H1 (cell line): ENCODE data around the gene ETV4. TPM values are rescaled to one million over a fixed set of nuclear protein-coding genes. Genes with fewer than 3 reads are reported as not detected.

Source experiments
- CTCF ChIA-PET: fragments of 300-600 bp; sonication (Branson Sonifier 250); formaldehyde crosslinking; loops from one replicate; lab custom pipeline; 2021; ENCODE audit not compliant: partially characterized antibody; lab: Charles Lee
- POLR2A ChIA-PET: fragments of 300-600 bp; sonication (Branson Sonifier 250); formaldehyde crosslinking; loops from one replicate; lab custom pipeline; 2021; ENCODE audit warnings: inconsistent platforms; ENCODE audit not compliant: partially characterized antibody; lab: Charles Lee
- DNase-seq, 2 experiments: peaks; one replicate each; pipeline versions ENCODE4 v3.0.0 to v3.0.0-alpha.2; 2010 to 2022; ENCODE audit warnings: low spot score in 2 of 2, low read depth in 1 of 2, mixed read lengths in 1 of 2
- FAIRE-seq: peaks from 2 replicates; lab custom pipeline; 2011; peaks lifted over from hg19 to GRCh38; lab: Jason Lieb, UNC
- H2AFZ ChIP-seq: 2 replicates; pipeline ENCODE4 v1.8.1; 2012; ENCODE audit warnings: low read length, inconsistent platforms
- H2AK5ac ChIP-seq: 2 replicates; pipeline ENCODE4 v1.6.1; 2013; ENCODE audit warnings: low read depth, low read length
- H2BK120ac ChIP-seq: replicated peaks from 2 replicates; pipeline ENCODE3; 2013; ENCODE audit warnings: low read depth, low read length, inconsistent platforms
- H2BK12ac ChIP-seq: 2 replicates; pipeline ENCODE4 v1.6.1; 2013; ENCODE audit warnings: low read depth, low read length
- H2BK15ac ChIP-seq: 2 replicates; pipeline ENCODE4 v1.6.1; 2013; ENCODE audit warnings: low read length
- H2BK20ac ChIP-seq: 2 replicates; pipeline ENCODE4 v1.6.1; 2013; ENCODE audit warnings: low read length
- H2BK5ac ChIP-seq: 2 replicates; pipeline ENCODE4 v1.6.1; 2013; ENCODE audit warnings: low read depth, low read length
- H3K14ac ChIP-seq: 2 replicates; pipeline ENCODE4 v1.6.1; 2013; ENCODE audit warnings: inconsistent platforms; ENCODE audit not compliant: insufficient read length
- H3K18ac ChIP-seq: 2 replicates; pipeline ENCODE4 v1.6.1; 2013; ENCODE audit warnings: low read length; ENCODE audit errors: extremely low read depth
- H3K23ac ChIP-seq: 2 replicates; pipeline ENCODE4 v1.6.1; 2013; ENCODE audit warnings: inconsistent platforms; ENCODE audit not compliant: insufficient read length
- H3K23me2 ChIP-seq: 2 replicates; pipeline ENCODE4 v1.6.1; 2013; ENCODE audit warnings: low read depth, low read length
- H3K27ac ChIP-seq: 2 replicates; pipeline ENCODE4 v1.6.1; 2011; ENCODE audit warnings: low read depth, low read length, inconsistent platforms
- H3K27me3 ChIP-seq, 4 experiments: replicated peaks in 1 of 4; 1 replicate in 1 of 4; 2 replicates in 3 of 4; pipeline versions ENCODE4 v1.6.1 to v1.8.1; 2011 to 2013; ENCODE audit warnings: low read length in 3 of 4, mild to moderate bottlenecking in 3 of 4, inconsistent platforms in 2 of 4, mixed read lengths in 2 of 4, moderate library complexity in 1 of 4; ENCODE audit not compliant: control insufficient read depth in 3 of 4, insufficient read depth in 3 of 4; ENCODE audit errors: extremely low read depth in 1 of 4
- H3K36me3 ChIP-seq, 4 experiments: 2 replicates each; pipeline versions ENCODE4 v1.6.1 to v1.8.1; 2011 to 2013; ENCODE audit warnings: mild to moderate bottlenecking in 4 of 4, low read length in 3 of 4, moderate library complexity in 2 of 4, control low read depth in 1 of 4, inconsistent platforms in 1 of 4; ENCODE audit not compliant: insufficient read depth in 4 of 4, control insufficient read depth in 2 of 4
- H3K4ac ChIP-seq: replicated peaks from 2 replicates; pipeline ENCODE3; 2013; ENCODE audit warnings: low read length, low read depth, mixed read lengths, inconsistent platforms; ENCODE audit not compliant: insufficient read length
- H3K4me1 ChIP-seq, 4 experiments: replicated peaks in 1 of 4; 1 replicate in 1 of 4; 2 replicates in 3 of 4; pipeline versions ENCODE4 v1.6.1 to v1.8.1; 2011 to 2013; ENCODE audit warnings: low read length in 3 of 4, inconsistent platforms in 2 of 4, mixed read lengths in 1 of 4; ENCODE audit not compliant: insufficient read depth in 4 of 4, control insufficient read depth in 3 of 4
- H3K4me2 ChIP-seq, 2 experiments: 2 replicates each; pipeline versions ENCODE4 v1.6.1 to v1.8.1; 2011 to 2013; ENCODE audit warnings: low read depth in 2 of 2, low read length in 2 of 2, control low read depth in 1 of 2, inconsistent platforms in 1 of 2, mild to moderate bottlenecking in 1 of 2; ENCODE audit not compliant: insufficient read depth in 1 of 2
- H3K4me3 ChIP-seq, 4 experiments: fragments of 200-600, 300-600 bp in 1 of 4; sonication (generic), shearing (Covaris generic), sonication (Bioruptor Twin) in 1 of 4; 2 replicates each; pipeline versions ENCODE4 v1.5.1 to v1.8.1; 2011 to 2016; ENCODE audit warnings: low read length in 4 of 4, low read depth in 3 of 4, control low read depth in 2 of 4, inconsistent platforms in 2 of 4, mild to moderate bottlenecking in 2 of 4, mixed read lengths in 1 of 4, moderate library complexity in 1 of 4; ENCODE audit not compliant: insufficient read depth in 2 of 4; ENCODE audit errors: extremely low read depth in 1 of 4
- H3K56ac ChIP-seq: replicated peaks from 2 replicates; pipeline ENCODE3; 2013; ENCODE audit warnings: low read depth, mild to moderate bottlenecking, mixed read lengths, low read length, inconsistent platforms; ENCODE audit not compliant: insufficient read length
- H3K79me1 ChIP-seq: 2 replicates; pipeline ENCODE4 v1.6.1; 2013; ENCODE audit warnings: low read depth, low read length, control low read depth
- H3K79me2 ChIP-seq, 2 experiments: 2 replicates each; pipeline versions ENCODE4 v1.6.1 to v1.8.1; 2012 to 2013; ENCODE audit warnings: low read length in 2 of 2, mild to moderate bottlenecking in 2 of 2, inconsistent platforms in 1 of 2; ENCODE audit not compliant: insufficient read depth in 2 of 2, control insufficient read depth in 1 of 2
- H3K9ac ChIP-seq, 4 experiments: replicated peaks in 1 of 4; 1 replicate in 1 of 4; 2 replicates in 3 of 4; pipeline versions ENCODE4 v1.6.1 to v1.8.1; 2011 to 2013; ENCODE audit warnings: low read depth in 3 of 4, low read length in 3 of 4, control low read depth in 2 of 4, mild to moderate bottlenecking in 2 of 4, moderate library complexity in 2 of 4, inconsistent platforms in 1 of 4; ENCODE audit errors: extremely low read depth in 1 of 4
- H3K9me3 ChIP-seq, 2 experiments: 2 replicates each; pipeline versions ENCODE4 v1.6.1 to v1.8.1; 2012 to 2013; ENCODE audit warnings: mild to moderate bottlenecking in 2 of 2, moderate library complexity in 2 of 2, control low read depth in 1 of 2, inconsistent platforms in 1 of 2, low read depth in 1 of 2, low read length in 1 of 2, mixed read lengths in 1 of 2; ENCODE audit not compliant: insufficient read depth in 2 of 2
- H4K20me1 ChIP-seq, 2 experiments: replicated peaks in 1 of 2; 2 replicates each; pipeline versions ENCODE3 to v1.8.1; 2011 to 2013; ENCODE audit warnings: inconsistent platforms in 2 of 2, low read length in 2 of 2, mild to moderate bottlenecking in 1 of 2; ENCODE audit not compliant: insufficient read depth in 2 of 2, control insufficient read depth in 1 of 2
- H4K5ac ChIP-seq: 2 replicates; pipeline ENCODE4 v1.6.1; 2013; ENCODE audit warnings: low read length, low read depth, mixed read lengths, inconsistent platforms; ENCODE audit not compliant: insufficient read length
- H4K8ac ChIP-seq: 2 replicates; pipeline ENCODE4 v1.8.0; 2013; ENCODE audit warnings: mild to moderate bottlenecking, moderate library complexity, low read length, inconsistent platforms; ENCODE audit not compliant: insufficient read depth; ENCODE audit errors: extremely low read depth
- H4K91ac ChIP-seq: replicated peaks from 2 replicates; pipeline ENCODE3; 2013; ENCODE audit warnings: low read length, mixed read lengths, inconsistent platforms; ENCODE audit not compliant: insufficient read length
- BCL11A ChIP-seq, 2 experiments: IDR thresholded peaks; one replicate each; pipeline ENCODE4 v1.6.1; 2011; ENCODE audit warnings: low read depth in 2 of 2, low read length in 2 of 2, mild to moderate bottlenecking in 2 of 2
- BRCA1 ChIP-seq: IDR thresholded peaks from 2 replicates; pipeline ENCODE4 v1.6.1; 2012; ENCODE audit warnings: low read depth, low read length, improper control_type of control experiment
- CBX8 ChIP-seq: fragments of 300-800, 300-1000 bp; sonication (generic); IDR thresholded peaks from 2 replicates; pipeline ENCODE4 v1.7.1; 2016; ENCODE audit warnings: low read depth, low read length, borderline replicate concordance
- EGR1 ChIP-seq: IDR thresholded peaks from 2 replicates; pipeline ENCODE4 v1.6.1; 2011; ENCODE audit warnings: low read depth, low read length, borderline replicate concordance
- MAX ChIP-seq: IDR thresholded peaks from 2 replicates; pipeline ENCODE4 v1.6.1; 2012; ENCODE audit warnings: inconsistent platforms
- NANOG ChIP-seq: IDR thresholded peaks from 2 replicates; pipeline ENCODE4 v1.6.1; 2011; ENCODE audit warnings: low read length, low read depth, mild to moderate bottlenecking, inconsistent platforms; ENCODE audit not compliant: insufficient read depth, poor library complexity, severe bottlenecking
- SAP30 ChIP-seq: fragments of 300-600 bp; sonication (generic); IDR thresholded peaks from 2 replicates; pipeline ENCODE4 v1.7.1; 2012; ENCODE audit warnings: low read length, moderate library complexity, mild to moderate bottlenecking, inconsistent platforms; ENCODE audit not compliant: insufficient read depth, insufficient replicate concordance
- SP1 ChIP-seq: IDR thresholded peaks from 2 replicates; pipeline ENCODE4 v1.6.1; 2011; ENCODE audit warnings: low read depth, low read length
- SP4 ChIP-seq: IDR thresholded peaks from 2 replicates; pipeline ENCODE4 v1.6.1; 2012; ENCODE audit warnings: low read length, inconsistent platforms
- WGBS, 2 experiments: shearing (Covaris generic) in 1 of 2; methylation state at CpG; one replicate each; pipeline versions ENCODE4 v1.1.6 to v1.1.7; 2013 to 2015; ENCODE audit warnings: low lambda C conversion rate in 2 of 2, mixed read lengths in 2 of 2, inconsistent platforms in 1 of 2, low coverage in 1 of 2, missing lambda C conversion rate in 1 of 2; ENCODE audit not compliant: insufficient replicate concordance in 2 of 2, insufficient coverage in 1 of 2, insufficient read length in 1 of 2; ENCODE audit errors: extremely low coverage in 1 of 2, missing lambda C conversion rate in 1 of 2; 5-methylcytosine and 5-hydroxymethylcytosine counted together
- polyA plus RNA-seq, 7 experiments: library from polyadenylated mRNA; depleted of rRNA in 3 of 7; stranded (reverse) in 5 of 7; unstranded in 2 of 7; fragments of >200 nt in 5 of 7; fragments of 200-250 nt in 2 of 7; gene quantifications; 1 replicate in 5 of 7; 2 replicates in 1 of 7; 4 replicates in 1 of 7; pipeline versions ENCODE4 v1.2.1 to v1.2.3, GENCODE V29; 2011 to 2013; ENCODE audit warnings: missing spikeins in 2 of 7, mixed read lengths in 2 of 7
- total RNA-seq: library from RNA; stranded (reverse); fragmentation: NEBNext Ultra II Directional; extraction: Animal tissue kit (Norgen Biotek cat#: 25700); gene quantifications from 2 replicates; pipeline ENCODE4 v1.2.1, GENCODE V29; 2021

The ETV4 gene
- total and polyA plus RNA-seq, 2 of the 8 experiments (the other 6 are each of a cell fraction or from before 2014, with no cell fraction given) = 75.2 to 143 TPM

- no peak for TF ChIP-seq BCL11A (IDR thresholded peaks at IDR 0.05; ENCODE audit: low read depth in 2 of 2, low read length in 2 of 2)
- TF ChIP-seq MAX = no peak
- no peak for TF ChIP-seq SP1
- TF ChIP-seq SP4 = no peak
- TF ChIP-seq EGR1 = no peak
- no peak for TF ChIP-seq CBX8
- TF ChIP-seq BRCA1 = no peak
- no peak for TF ChIP-seq NANOG
- TF ChIP-seq SAP30 = no peak
- TF ChIP-seq, all 59 proteins: peak for 0
- Histone ChIP-seq H2AFZ (no peak overlapping the region), H3K27me3 (no peaks in the 10 kb centered on the region), H3K4me2 (no peak overlapping the region), H3K9ac (no peak overlapping the region), H4K5ac (no peak overlapping the region), H3K18ac (no peak overlapping the region), H2BK12ac (no peak overlapping the region), H3K4ac (no peak overlapping the region), H3K23me2 (no peaks in the 10 kb centered on the region; the same call in 1 of the 2 replicates), H3K14ac (no peak overlapping the region), H2BK5ac (no peak overlapping the region), H3K79me2 (no peaks in the 10 kb centered on the region), H4K91ac (no peak overlapping the region), H2AK5ac (no peak overlapping the region), H3K79me1 (no peaks in the 10 kb centered on the region), H3K9me3 (no peaks in the 10 kb centered on the region), H2BK120ac (no peak overlapping the region), H3K56ac (no peak overlapping the region), H3K4me3 (no peak overlapping the region), H3K36me3 (no peaks in the 10 kb centered on the region), H4K8ac (no peak overlapping the region), H3K27ac (no peak overlapping the region), H3K4me1 (peaks cover 6 to 21% (median 13%) of the 10 kb centered on the region in 4 experiments; a peak in 5 of 7 replicates), H2BK15ac (0 out of 2 replicates have a peak overlapping the region, but pooled peaks have one; percentile 84), H3K23ac (no peak overlapping the region), H2BK20ac (no peak overlapping the region), H4K20me1 (no peaks in the 10 kb centered on the region)
- ChIA-PET CTCF (interaction anchor here (0.6 to 12.3 kb wide), 4 partner anchors 11 to 179 kb away, joined by 3 to 220 read pairs (median 5); partner anchors contain the start of gene SOST), POLR2A (no interaction called here)
- DNase-seq (no peak), FAIRE-seq (no peak)
- WGBS, 2 experiments = 94% methylated on average over 4 of the region's 4 CpGs; no CpG with 5 or more reads in 1 of the 2 experiments
These were observed 35.0 kb upstream of the ETV4 start for GRCh38 chr17:43581130-43581529.
